CMK (cell line): ENCODE measurements around the gene NR2F2.

Experiments used
- DNase-seq: peaks from one replicate; pipeline ENCODE4 v3.0.0-alpha.2; 2010; ENCODE audit warnings: low read depth

NR2F2 gene

GRCh38 chr15:96332637-96333121, 2.2 kb downstream of the NR2F2 start:
- DNase-seq = no peak

DNA sequence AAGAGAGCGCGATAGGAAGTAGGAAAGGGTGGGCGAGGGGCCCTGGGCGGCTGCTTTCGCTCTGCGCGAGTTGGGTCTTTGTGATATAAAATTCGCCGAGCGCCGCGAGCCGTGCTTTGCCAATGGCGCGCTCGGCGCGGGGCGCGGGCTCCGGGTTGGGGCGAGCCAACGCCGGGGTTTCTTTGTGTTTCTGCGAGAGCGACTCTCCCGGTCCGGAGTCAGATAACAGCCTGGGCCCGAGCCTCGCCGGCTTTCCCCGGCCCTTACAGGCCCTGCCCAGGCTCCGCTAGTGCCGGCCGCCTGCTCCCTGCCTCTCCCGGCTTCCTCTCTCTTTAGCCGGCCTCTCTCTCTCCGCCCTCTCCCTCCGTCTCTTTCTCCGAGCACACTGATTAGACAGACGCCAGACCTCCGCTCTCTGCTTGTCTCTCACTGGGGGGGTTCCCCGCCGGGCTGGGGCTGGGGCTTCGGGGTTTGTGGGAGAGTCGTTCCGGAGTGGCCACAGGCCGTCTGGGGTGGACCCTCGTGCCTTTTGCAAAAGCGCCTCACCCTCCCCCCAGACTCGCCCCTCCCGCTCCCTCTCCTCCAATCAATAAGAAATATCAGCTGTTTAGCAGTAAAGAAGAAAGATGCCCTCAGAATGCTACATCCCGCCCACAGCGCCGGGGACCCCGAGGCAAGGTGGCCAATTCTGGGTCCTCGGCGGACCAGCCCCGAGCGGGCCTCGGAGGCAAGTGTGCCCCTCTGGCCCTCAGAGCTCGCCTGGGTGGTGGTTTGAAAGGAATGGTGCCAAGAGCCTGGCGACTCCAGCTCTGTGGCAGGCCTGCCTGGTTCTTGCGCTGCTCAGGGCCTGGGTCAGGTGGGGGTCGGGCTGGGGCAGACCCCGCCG, 2.9 kb downstream of the NR2F2 start:
- no peak for DNase-seq

DNA sequence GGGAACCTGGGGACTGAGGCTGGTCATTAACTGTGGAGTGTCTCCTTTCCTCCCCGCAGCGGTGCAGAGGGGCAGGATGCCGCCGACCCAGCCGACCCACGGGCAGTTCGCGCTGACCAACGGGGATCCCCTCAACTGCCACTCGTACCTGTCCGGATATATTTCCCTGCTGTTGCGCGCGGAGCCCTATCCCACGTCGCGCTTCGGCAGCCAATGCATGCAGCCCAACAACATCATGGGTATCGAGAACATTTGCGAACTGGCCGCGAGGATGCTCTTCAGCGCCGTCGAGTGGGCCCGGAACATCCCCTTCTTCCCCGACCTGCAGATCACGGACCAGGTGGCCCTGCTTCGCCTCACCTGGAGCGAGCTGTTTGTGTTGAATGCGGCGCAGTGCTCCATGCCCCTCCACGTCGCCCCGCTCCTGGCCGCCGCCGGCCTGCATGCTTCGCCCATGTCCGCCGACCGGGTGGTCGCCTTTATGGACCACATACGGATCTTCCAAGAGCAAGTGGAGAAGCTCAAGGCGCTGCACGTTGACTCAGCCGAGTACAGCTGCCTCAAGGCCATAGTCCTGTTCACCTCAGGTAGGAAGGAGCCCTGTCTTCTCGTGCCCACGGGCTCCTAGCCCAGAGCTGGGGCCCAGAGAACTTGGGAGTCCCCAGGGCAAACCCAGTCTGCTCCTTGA, 3.7 kb downstream of the NR2F2 start:
- no peak for DNase-seq

DNA sequence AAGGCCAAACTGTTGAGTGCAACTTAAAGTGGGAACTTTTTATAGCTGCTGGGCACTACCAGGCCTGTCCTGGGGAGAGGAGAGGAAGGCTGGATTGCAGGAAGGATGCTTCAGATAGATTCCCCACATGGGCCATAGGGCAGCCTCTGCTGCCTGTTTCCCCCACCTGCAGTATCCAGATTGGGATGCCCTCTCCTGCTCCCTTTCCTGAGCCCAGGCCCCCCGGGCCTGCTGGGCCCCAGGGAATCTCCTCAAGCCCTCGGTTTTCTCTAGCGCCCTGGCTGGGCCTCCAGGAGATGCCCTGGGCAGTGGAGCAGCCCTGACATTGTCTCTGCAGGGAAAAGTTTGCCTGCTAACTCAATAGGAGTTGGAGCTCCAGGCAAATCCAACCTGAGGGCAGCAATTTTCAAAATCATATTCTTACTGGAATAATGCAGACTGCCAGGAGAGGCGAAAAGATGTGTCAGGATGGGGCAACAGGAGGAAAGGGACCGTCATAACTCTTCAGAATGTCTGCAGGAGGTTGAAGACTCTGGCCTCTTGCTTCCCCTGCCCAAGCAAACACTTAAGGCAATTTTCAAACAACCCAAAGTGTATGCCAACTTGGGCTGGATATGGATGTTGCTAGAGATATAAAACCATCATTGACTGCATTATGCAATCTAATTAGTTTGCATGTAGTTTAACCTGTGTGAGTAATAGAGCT, 4.4 kb downstream of the NR2F2 start:
- DNase-seq = no peak

DNA sequence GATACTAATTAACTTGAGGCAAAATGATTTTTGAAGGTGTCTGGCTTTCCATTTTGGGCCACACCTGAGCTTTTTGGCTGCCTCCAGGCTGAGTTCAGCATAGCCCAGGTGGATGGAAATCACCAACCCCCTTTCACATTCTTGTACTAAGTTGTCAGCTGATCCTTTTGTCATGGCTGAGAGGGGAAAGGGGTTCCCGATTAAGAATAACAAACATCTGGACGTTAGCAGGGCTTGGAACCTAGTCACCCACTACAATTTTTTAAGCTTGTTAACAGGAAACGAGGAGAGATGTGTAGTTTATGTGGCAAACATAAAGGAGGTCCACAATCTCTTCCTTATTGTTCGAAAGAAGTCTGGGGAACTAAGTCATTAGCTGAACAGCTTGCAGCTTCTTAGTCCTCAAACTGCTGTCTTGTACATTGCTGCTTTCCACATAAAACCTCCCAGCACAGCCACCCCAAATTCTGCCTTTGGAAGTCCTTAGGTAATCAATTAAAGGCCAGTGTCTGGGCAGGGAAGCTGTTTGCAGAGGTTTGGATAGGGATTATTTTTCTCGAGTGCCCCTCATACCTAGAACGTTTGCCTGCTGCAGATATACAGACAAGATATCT, 5.0 kb downstream of the NR2F2 start:
- no peak for DNase-seq

DNA sequence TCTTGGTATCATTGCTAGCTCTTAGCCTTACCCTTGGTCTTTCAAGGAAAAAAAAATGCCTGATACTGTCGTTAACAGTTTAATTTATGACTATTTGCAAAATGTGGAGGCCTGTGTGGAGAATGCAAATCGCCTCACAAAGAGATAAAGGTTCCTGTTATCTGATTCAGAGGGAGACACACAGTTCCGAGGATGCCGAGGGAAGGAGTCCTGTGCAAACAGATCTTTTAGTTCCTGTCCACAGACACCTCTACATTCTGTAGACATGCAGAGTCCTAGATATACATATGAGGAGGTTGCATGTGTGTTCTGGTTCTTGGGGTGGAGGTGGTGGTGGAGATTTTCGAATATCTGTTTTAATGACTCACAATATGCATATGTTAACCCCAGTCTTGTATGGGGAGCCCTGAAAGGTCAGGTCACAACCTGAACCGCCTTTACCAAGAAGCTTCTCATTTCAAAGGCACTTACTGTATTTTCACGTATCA, 5.7 kb downstream of the NR2F2 start:
- DNase-seq = no peak

- DNase-seq = no peak
Observed at GRCh38 chr15:96336596-96337364, 6.3 kb downstream of the NR2F2 start.

- DNase-seq = no peak
Observed at GRCh38 chr15:96337365-96338023, 7.0 kb downstream of the NR2F2 start.

DNA sequence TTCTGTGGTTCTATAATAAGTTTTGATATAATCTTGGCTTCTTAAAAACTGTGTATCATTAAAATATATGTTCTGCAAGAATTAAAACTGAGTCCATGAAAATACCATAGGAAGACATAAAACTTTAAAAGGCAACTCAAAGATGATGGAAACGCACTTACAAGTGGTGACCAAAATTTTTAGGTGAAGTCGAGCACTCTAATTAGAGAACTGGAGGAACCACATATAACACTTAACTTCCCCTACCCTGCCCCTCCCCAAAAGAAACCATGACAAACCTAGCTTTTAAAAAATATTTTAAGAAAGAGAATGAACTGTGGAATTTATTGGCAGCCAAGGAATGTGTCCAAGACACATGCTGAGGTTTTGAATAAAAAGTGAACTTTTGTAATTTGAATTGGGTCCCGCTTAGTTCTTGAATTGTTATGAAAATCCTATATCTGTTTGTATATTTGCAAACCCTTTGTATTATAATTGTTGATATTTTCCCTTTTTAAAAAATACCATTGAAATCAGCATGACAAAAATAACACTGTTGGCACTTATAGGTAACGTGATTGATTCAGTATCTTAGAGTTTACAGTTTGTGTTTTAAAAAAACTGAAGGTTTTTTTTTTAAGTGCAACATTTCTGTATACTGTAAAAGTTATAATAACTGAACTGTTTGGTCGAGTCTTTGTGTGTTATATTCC, 7.7 kb downstream of the NR2F2 start:
- DNase-seq = no peak

DNA sequence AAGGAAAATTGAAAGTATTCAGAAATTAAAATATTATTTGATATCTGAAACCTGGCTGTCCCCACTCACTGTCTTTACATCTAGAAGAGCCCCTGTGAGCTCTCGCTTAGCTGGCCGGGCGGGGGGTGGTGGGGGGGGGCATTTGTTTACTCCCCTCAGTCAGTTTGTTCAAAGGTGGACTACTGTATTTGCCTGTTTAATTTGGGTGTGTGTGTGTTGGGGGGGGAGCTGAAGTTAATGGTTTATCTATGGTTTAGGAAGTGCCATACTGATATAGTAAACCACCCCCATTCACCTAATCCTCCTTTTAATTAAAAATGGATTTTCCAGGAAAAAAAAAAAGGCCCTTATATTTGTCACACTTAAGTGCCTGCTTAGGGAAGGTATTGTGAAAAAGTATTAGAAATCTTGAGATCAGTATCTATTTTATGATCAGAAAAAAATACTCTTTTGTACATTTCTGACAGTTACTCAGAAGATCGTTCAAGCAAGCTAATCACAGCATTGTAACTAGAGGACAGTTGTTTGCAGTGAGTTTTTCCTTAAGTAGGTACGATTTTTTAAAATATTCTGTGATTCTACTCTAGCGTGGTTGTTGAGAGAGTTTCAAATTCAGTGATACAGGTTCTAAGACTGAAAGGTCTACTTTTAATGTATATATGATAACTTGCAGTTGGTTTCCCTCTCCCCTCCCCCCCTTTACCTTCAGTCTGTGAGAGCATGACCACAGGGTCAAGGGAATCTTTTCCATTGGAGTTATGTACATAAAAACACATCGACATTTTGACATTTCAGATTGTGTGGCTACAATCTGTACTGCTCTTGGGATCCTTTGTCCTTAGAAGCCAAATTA, 8.5 kb downstream of the NR2F2 start:
- DNase-seq = no peak

DNA sequence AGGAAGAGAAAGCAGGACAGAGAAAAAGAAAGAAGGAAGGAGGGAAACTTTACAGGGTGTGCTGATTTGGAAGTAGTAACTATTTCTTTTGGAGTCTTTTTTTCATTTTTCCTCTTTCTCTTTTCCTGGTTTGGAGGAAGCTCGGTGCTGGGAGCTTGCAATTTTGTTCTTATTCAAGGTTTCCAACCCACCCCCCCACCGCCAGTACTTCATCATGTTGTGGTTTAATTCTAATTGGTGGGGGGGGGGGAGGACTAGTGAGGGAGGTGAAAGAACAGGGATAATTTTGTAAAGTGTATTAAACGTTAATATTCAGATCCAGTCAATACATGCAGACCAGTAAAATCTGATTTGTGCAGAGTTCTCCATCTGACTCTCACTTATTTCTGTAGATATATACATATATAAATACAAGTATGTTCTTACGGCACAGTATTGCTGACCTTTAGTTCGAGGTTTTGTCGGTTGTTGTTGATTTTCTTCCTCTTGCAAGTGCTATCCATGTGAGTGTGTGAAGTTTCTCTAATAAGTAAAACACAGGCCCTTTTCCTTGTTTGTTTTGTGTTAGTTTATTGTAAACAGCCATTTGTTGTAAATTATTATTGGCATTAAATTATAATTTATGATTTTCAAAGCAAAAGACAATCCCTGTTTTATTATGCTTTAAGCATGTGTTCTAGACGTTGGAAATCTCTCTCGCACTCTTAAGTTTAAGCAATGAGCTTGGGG, 9.3 kb downstream of the NR2F2 start:
- DNase-seq = no peak

- DNase-seq = no peak
Observed at GRCh38 chr15:96340348-96340597, 9.8 kb downstream of the NR2F2 start.

- no peak for DNase-seq
Observed at GRCh38 chr15:96340598-96341512, 10.4 kb downstream of the NR2F2 start.

GRCh38 chr15:96341513-96342405, 11.3 kb downstream of the NR2F2 start:
- DNase-seq = no peak

GRCh38 chr15:96342406-96343112, 12.1 kb downstream of the NR2F2 start:
- DNase-seq = no peak
